H1 (cell line): Measurements from ENCODE around the gene SLC22A23. TPM values are rescaled to one million over a fixed set of nuclear protein-coding genes. Genes with fewer than 3 reads are reported as not detected.

Experiments
- CTCF ChIA-PET: fragments of 300-600 bp; sonication (Branson Sonifier 250); formaldehyde crosslinking; loops from one replicate; lab custom pipeline; 2021; ENCODE audit not compliant: partially characterized antibody; lab: Charles Lee
- POLR2A ChIA-PET: fragments of 300-600 bp; sonication (Branson Sonifier 250); formaldehyde crosslinking; loops from one replicate; lab custom pipeline; 2021; ENCODE audit warnings: inconsistent platforms; ENCODE audit not compliant: partially characterized antibody; lab: Charles Lee
- DNase-seq, 2 experiments: peaks; one replicate each; pipeline versions ENCODE4 v3.0.0 to v3.0.0-alpha.2; 2010 to 2022; ENCODE audit warnings: low spot score in 2 of 2, low read depth in 1 of 2, mixed read lengths in 1 of 2
- FAIRE-seq: peaks from 2 replicates; lab custom pipeline; 2011; peaks lifted over from hg19 to GRCh38; lab: Jason Lieb, UNC
- H2AFZ ChIP-seq: 2 replicates; pipeline ENCODE4 v1.8.1; 2012; ENCODE audit warnings: low read length, inconsistent platforms
- H2AK5ac ChIP-seq: 2 replicates; pipeline ENCODE4 v1.6.1; 2013; ENCODE audit warnings: low read depth, low read length
- H2BK120ac ChIP-seq: replicated peaks from 2 replicates; pipeline ENCODE3; 2013; ENCODE audit warnings: low read depth, low read length, inconsistent platforms
- H2BK12ac ChIP-seq: 2 replicates; pipeline ENCODE4 v1.6.1; 2013; ENCODE audit warnings: low read depth, low read length
- H2BK15ac ChIP-seq: 2 replicates; pipeline ENCODE4 v1.6.1; 2013; ENCODE audit warnings: low read length
- H2BK20ac ChIP-seq: 2 replicates; pipeline ENCODE4 v1.6.1; 2013; ENCODE audit warnings: low read length
- H2BK5ac ChIP-seq: 2 replicates; pipeline ENCODE4 v1.6.1; 2013; ENCODE audit warnings: low read depth, low read length
- H3K14ac ChIP-seq: 2 replicates; pipeline ENCODE4 v1.6.1; 2013; ENCODE audit warnings: inconsistent platforms; ENCODE audit not compliant: insufficient read length
- H3K18ac ChIP-seq: 2 replicates; pipeline ENCODE4 v1.6.1; 2013; ENCODE audit warnings: low read length; ENCODE audit errors: extremely low read depth
- H3K23ac ChIP-seq: 2 replicates; pipeline ENCODE4 v1.6.1; 2013; ENCODE audit warnings: inconsistent platforms; ENCODE audit not compliant: insufficient read length
- H3K23me2 ChIP-seq: 2 replicates; pipeline ENCODE4 v1.6.1; 2013; ENCODE audit warnings: low read depth, low read length
- H3K27ac ChIP-seq: 2 replicates; pipeline ENCODE4 v1.6.1; 2011; ENCODE audit warnings: low read depth, low read length, inconsistent platforms
- H3K27me3 ChIP-seq, 4 experiments: replicated peaks in 1 of 4; 1 replicate in 1 of 4; 2 replicates in 3 of 4; pipeline versions ENCODE4 v1.6.1 to v1.8.1; 2011 to 2013; ENCODE audit warnings: low read length in 3 of 4, mild to moderate bottlenecking in 3 of 4, inconsistent platforms in 2 of 4, mixed read lengths in 2 of 4, moderate library complexity in 1 of 4; ENCODE audit not compliant: control insufficient read depth in 3 of 4, insufficient read depth in 3 of 4; ENCODE audit errors: extremely low read depth in 1 of 4
- H3K36me3 ChIP-seq, 4 experiments: 2 replicates each; pipeline versions ENCODE4 v1.6.1 to v1.8.1; 2011 to 2013; ENCODE audit warnings: mild to moderate bottlenecking in 4 of 4, low read length in 3 of 4, moderate library complexity in 2 of 4, control low read depth in 1 of 4, inconsistent platforms in 1 of 4; ENCODE audit not compliant: insufficient read depth in 4 of 4, control insufficient read depth in 2 of 4
- H3K4ac ChIP-seq: replicated peaks from 2 replicates; pipeline ENCODE3; 2013; ENCODE audit warnings: low read length, low read depth, mixed read lengths, inconsistent platforms; ENCODE audit not compliant: insufficient read length
- H3K4me1 ChIP-seq, 4 experiments: replicated peaks in 1 of 4; 1 replicate in 1 of 4; 2 replicates in 3 of 4; pipeline versions ENCODE4 v1.6.1 to v1.8.1; 2011 to 2013; ENCODE audit warnings: low read length in 3 of 4, inconsistent platforms in 2 of 4, mixed read lengths in 1 of 4; ENCODE audit not compliant: insufficient read depth in 4 of 4, control insufficient read depth in 3 of 4
- H3K4me2 ChIP-seq, 2 experiments: 2 replicates each; pipeline versions ENCODE4 v1.6.1 to v1.8.1; 2011 to 2013; ENCODE audit warnings: low read depth in 2 of 2, low read length in 2 of 2, control low read depth in 1 of 2, inconsistent platforms in 1 of 2, mild to moderate bottlenecking in 1 of 2; ENCODE audit not compliant: insufficient read depth in 1 of 2
- H3K4me3 ChIP-seq, 4 experiments: fragments of 200-600, 300-600 bp in 1 of 4; sonication (generic), shearing (Covaris generic), sonication (Bioruptor Twin) in 1 of 4; 2 replicates each; pipeline versions ENCODE4 v1.5.1 to v1.8.1; 2011 to 2016; ENCODE audit warnings: low read length in 4 of 4, low read depth in 3 of 4, control low read depth in 2 of 4, inconsistent platforms in 2 of 4, mild to moderate bottlenecking in 2 of 4, mixed read lengths in 1 of 4, moderate library complexity in 1 of 4; ENCODE audit not compliant: insufficient read depth in 2 of 4; ENCODE audit errors: extremely low read depth in 1 of 4
- H3K56ac ChIP-seq: replicated peaks from 2 replicates; pipeline ENCODE3; 2013; ENCODE audit warnings: low read depth, mild to moderate bottlenecking, mixed read lengths, low read length, inconsistent platforms; ENCODE audit not compliant: insufficient read length
- H3K79me1 ChIP-seq: 2 replicates; pipeline ENCODE4 v1.6.1; 2013; ENCODE audit warnings: low read depth, low read length, control low read depth
- H3K79me2 ChIP-seq, 2 experiments: 2 replicates each; pipeline versions ENCODE4 v1.6.1 to v1.8.1; 2012 to 2013; ENCODE audit warnings: low read length in 2 of 2, mild to moderate bottlenecking in 2 of 2, inconsistent platforms in 1 of 2; ENCODE audit not compliant: insufficient read depth in 2 of 2, control insufficient read depth in 1 of 2
- H3K9ac ChIP-seq, 4 experiments: replicated peaks in 1 of 4; 1 replicate in 1 of 4; 2 replicates in 3 of 4; pipeline versions ENCODE4 v1.6.1 to v1.8.1; 2011 to 2013; ENCODE audit warnings: low read depth in 3 of 4, low read length in 3 of 4, control low read depth in 2 of 4, mild to moderate bottlenecking in 2 of 4, moderate library complexity in 2 of 4, inconsistent platforms in 1 of 4; ENCODE audit errors: extremely low read depth in 1 of 4
- H3K9me3 ChIP-seq, 2 experiments: 2 replicates each; pipeline versions ENCODE4 v1.6.1 to v1.8.1; 2012 to 2013; ENCODE audit warnings: mild to moderate bottlenecking in 2 of 2, moderate library complexity in 2 of 2, control low read depth in 1 of 2, inconsistent platforms in 1 of 2, low read depth in 1 of 2, low read length in 1 of 2, mixed read lengths in 1 of 2; ENCODE audit not compliant: insufficient read depth in 2 of 2
- H4K20me1 ChIP-seq, 2 experiments: replicated peaks in 1 of 2; 2 replicates each; pipeline versions ENCODE3 to v1.8.1; 2011 to 2013; ENCODE audit warnings: inconsistent platforms in 2 of 2, low read length in 2 of 2, mild to moderate bottlenecking in 1 of 2; ENCODE audit not compliant: insufficient read depth in 2 of 2, control insufficient read depth in 1 of 2
- H4K5ac ChIP-seq: 2 replicates; pipeline ENCODE4 v1.6.1; 2013; ENCODE audit warnings: low read length, low read depth, mixed read lengths, inconsistent platforms; ENCODE audit not compliant: insufficient read length
- H4K8ac ChIP-seq: 2 replicates; pipeline ENCODE4 v1.8.0; 2013; ENCODE audit warnings: mild to moderate bottlenecking, moderate library complexity, low read length, inconsistent platforms; ENCODE audit not compliant: insufficient read depth; ENCODE audit errors: extremely low read depth
- H4K91ac ChIP-seq: replicated peaks from 2 replicates; pipeline ENCODE3; 2013; ENCODE audit warnings: low read length, mixed read lengths, inconsistent platforms; ENCODE audit not compliant: insufficient read length
- CBX5 ChIP-seq: fragments of 300-800, 300-1000 bp; sonication (generic); IDR thresholded peaks from 2 replicates; pipeline ENCODE4 v1.7.1; 2016; ENCODE audit warnings: antibody characterized with exemption, low read length, low read depth
- FOSL1 ChIP-seq: IDR thresholded peaks from 2 replicates; pipeline ENCODE4 v1.6.1; 2011; ENCODE audit warnings: mild to moderate bottlenecking, low read depth, low read length, moderate library complexity; ENCODE audit not compliant: insufficient read depth
- HDAC6 ChIP-seq: IDR thresholded peaks from one replicate; pipeline ENCODE4 v1.7.1; 2012; ENCODE audit warnings: low read depth, mild to moderate bottlenecking, inconsistent platforms, low read length, moderate library complexity
- JUND ChIP-seq: IDR thresholded peaks from 2 replicates; pipeline ENCODE4 v1.6.1; 2011; ENCODE audit warnings: mild to moderate bottlenecking, improper control_type of control experiment, low read length
- KDM4A ChIP-seq: IDR thresholded peaks from one replicate; pipeline ENCODE4 v1.7.1; 2012; ENCODE audit warnings: low read depth, mild to moderate bottlenecking, moderate library complexity, low read length, inconsistent platforms; ENCODE audit not compliant: severe bottlenecking
- KDM5A ChIP-seq: fragments of 200-600 bp; IDR thresholded peaks from 2 replicates; pipeline ENCODE4 v1.7.1; 2012; ENCODE audit warnings: mild to moderate bottlenecking, low read length, inconsistent platforms, mixed read lengths
- NRF1 ChIP-seq: IDR thresholded peaks from 2 replicates; pipeline ENCODE4 v1.6.1; 2011; ENCODE audit warnings: mild to moderate bottlenecking, low read depth, low read length, improper control_type of control experiment
- POLR2A ChIP-seq, 2 experiments: IDR thresholded peaks; 1 replicate in 1 of 2; 2 replicates in 1 of 2; pipeline ENCODE4 v1.6.1; 2011; ENCODE audit warnings: low read depth in 2 of 2, low read length in 2 of 2, mild to moderate bottlenecking in 2 of 2; ENCODE audit errors: control extremely low read depth in 1 of 2
- SIRT6 ChIP-seq: IDR thresholded peaks from one replicate; pipeline ENCODE4 v1.7.1; 2012; ENCODE audit warnings: low read length, inconsistent platforms
- TAF1 ChIP-seq: IDR thresholded peaks from 2 replicates; pipeline ENCODE4 v1.6.1; 2011; ENCODE audit warnings: mild to moderate bottlenecking, low read depth, low read length
- WGBS, 2 experiments: shearing (Covaris generic) in 1 of 2; methylation state at CpG; one replicate each; pipeline versions ENCODE4 v1.1.6 to v1.1.7; 2013 to 2015; ENCODE audit warnings: low lambda C conversion rate in 2 of 2, mixed read lengths in 2 of 2, inconsistent platforms in 1 of 2, low coverage in 1 of 2, missing lambda C conversion rate in 1 of 2; ENCODE audit not compliant: insufficient replicate concordance in 2 of 2, insufficient coverage in 1 of 2, insufficient read length in 1 of 2; ENCODE audit errors: extremely low coverage in 1 of 2, missing lambda C conversion rate in 1 of 2; 5-methylcytosine and 5-hydroxymethylcytosine counted together
- polyA plus RNA-seq, 7 experiments: library from polyadenylated mRNA; depleted of rRNA in 3 of 7; stranded (reverse) in 5 of 7; unstranded in 2 of 7; fragments of >200 nt in 5 of 7; fragments of 200-250 nt in 2 of 7; gene quantifications; 1 replicate in 5 of 7; 2 replicates in 1 of 7; 4 replicates in 1 of 7; pipeline versions ENCODE4 v1.2.1 to v1.2.3, GENCODE V29; 2011 to 2013; ENCODE audit warnings: missing spikeins in 2 of 7, mixed read lengths in 2 of 7
- total RNA-seq: library from RNA; stranded (reverse); fragmentation: NEBNext Ultra II Directional; extraction: Animal tissue kit (Norgen Biotek cat#: 25700); gene quantifications from 2 replicates; pipeline ENCODE4 v1.2.1, GENCODE V29; 2021
- TF ChIP-seq, protein P1 (sequence below), 3 experiments: IDR thresholded peaks; 1 replicate in 2 of 3; 2 replicates in 1 of 3; pipeline versions ENCODE4 v1.5.1 to v1.6.1; 2011; ENCODE audit warnings: low read length in 3 of 3, mild to moderate bottlenecking in 3 of 3, inconsistent platforms in 2 of 3, low read depth in 1 of 3, moderate library complexity in 1 of 3; ENCODE audit not compliant: insufficient read depth in 1 of 3; ENCODE audit errors: control extremely low read depth in 1 of 3

Gene SLC22A23
- total and polyA plus RNA-seq, 2 of the 8 experiments (the other 6 are each of a cell fraction or from before 2014, with no cell fraction given): 9.9 to 38.4 TPM

DNA sequence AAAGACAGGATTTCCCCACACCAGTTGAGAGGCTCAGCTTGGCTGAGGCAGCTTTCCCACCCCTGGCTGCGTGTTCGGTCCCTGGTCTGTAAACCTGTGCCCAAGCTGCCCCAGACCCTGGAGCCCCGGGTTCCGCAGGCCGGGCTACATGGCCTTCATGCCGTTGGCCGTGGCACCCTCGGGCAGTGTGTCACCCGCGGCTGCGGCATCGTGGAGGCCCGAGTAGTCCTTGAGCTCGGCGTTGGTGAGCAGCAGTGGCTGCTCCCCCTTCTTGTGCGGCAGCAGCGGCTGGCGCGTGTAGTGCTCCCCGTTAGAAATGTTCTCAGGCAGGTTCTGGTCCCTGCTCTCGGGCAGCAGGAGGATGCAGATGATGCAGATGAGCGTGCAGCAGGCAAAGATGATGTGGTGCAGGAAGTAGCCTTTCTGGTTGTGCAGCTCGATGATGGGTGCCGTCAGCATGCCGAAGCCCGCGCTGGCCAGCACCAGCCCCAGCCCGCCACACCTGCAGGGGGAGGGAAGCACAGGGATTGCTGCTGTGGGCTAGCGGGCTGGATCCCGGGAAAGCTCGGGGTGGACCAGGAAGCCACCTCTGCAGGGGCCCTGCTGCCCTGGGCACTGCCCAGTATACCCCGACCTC lies 183.8 kb downstream of the SLC22A23 start:
- H4K20me1 ChIP-seq: peaks cover 4 to 21% of the 10 kb centered on the region in 2 experiments
- no peak overlapping the region for H2BK15ac ChIP-seq
- 95% methylated on average over 31 of the region's 32 CpGs; no CpG with 5 or more reads in 1 of the 2 experiments for WGBS, 2 experiments
- H3K27ac ChIP-seq: no peak overlapping the region
- FAIRE-seq (no peak), DNase-seq (no peak)
- no peak overlapping the region for H2BK5ac ChIP-seq
- H3K4ac ChIP-seq: no peak overlapping the region
- no peak overlapping the region for H4K5ac ChIP-seq
- H3K27me3 ChIP-seq: no peaks in the 10 kb centered on the region
- H3K4me1 ChIP-seq: no peaks in the 10 kb centered on the region; a peak in 1 of 7 replicates
- peaks cover 0 to 6% of the 10 kb centered on the region in 2 experiments; a peak in 1 of 4 replicates for H3K79me2 ChIP-seq
- no peaks in the 10 kb centered on the region for H3K9me3 ChIP-seq
- no peak overlapping the region for H4K91ac ChIP-seq
- no peak overlapping the region for H3K4me3 ChIP-seq
- H3K9ac ChIP-seq: no peak overlapping the region
- peaks cover 8% of the 10 kb centered on the region for H3K79me1 ChIP-seq
- H3K36me3 ChIP-seq: peaks cover 2 to 47% (median 17%) of the 10 kb centered on the region in 4 experiments; a peak in 5 of 8 replicates
- no peak overlapping the region for H3K18ac ChIP-seq
- H2BK20ac ChIP-seq: no peak overlapping the region
- H2BK120ac ChIP-seq: no peak overlapping the region
- no peak overlapping the region for H2AK5ac ChIP-seq
- H3K4me2 ChIP-seq: no peak overlapping the region
- no peak overlapping the region for H2AFZ ChIP-seq
- no peak overlapping the region for H3K14ac ChIP-seq
- no peak overlapping the region for H4K8ac ChIP-seq
- ChIA-PET CTCF (interaction anchor here (0.6 to 2.2 kb wide), 10 partner anchors 9 to 763 kb away, joined by 3 to 11 read pairs (median 3); no protein-coding TSS in a partner anchor), POLR2A (interaction anchor here (0.9 to 1.8 kb wide), 3 partner anchors 11 to 24 kb away, joined by 3 to 14 read pairs (median 4); no protein-coding TSS in a partner anchor)
- no peak overlapping the region for H3K23ac ChIP-seq
- H3K56ac ChIP-seq: no peak overlapping the region
- H3K23me2 ChIP-seq: no peaks in the 10 kb centered on the region
- no peak overlapping the region for H2BK12ac ChIP-seq
- TF ChIP-seq JUND (no peak), TAF1 (no peak), SIRT6 (no peak), KDM4A (no peak), NRF1 (no peak), KDM5A (no peak), FOSL1 (no peak), HDAC6 (no peak), CBX5 (no peak), POLR2A (IDR thresholded peaks at IDR 0.05; ENCODE audit: control extremely low read depth in 1 of 2, low read depth in 2 of 2, low read length in 2 of 2) (no peak)
- TF ChIP-seq, protein P1, sequence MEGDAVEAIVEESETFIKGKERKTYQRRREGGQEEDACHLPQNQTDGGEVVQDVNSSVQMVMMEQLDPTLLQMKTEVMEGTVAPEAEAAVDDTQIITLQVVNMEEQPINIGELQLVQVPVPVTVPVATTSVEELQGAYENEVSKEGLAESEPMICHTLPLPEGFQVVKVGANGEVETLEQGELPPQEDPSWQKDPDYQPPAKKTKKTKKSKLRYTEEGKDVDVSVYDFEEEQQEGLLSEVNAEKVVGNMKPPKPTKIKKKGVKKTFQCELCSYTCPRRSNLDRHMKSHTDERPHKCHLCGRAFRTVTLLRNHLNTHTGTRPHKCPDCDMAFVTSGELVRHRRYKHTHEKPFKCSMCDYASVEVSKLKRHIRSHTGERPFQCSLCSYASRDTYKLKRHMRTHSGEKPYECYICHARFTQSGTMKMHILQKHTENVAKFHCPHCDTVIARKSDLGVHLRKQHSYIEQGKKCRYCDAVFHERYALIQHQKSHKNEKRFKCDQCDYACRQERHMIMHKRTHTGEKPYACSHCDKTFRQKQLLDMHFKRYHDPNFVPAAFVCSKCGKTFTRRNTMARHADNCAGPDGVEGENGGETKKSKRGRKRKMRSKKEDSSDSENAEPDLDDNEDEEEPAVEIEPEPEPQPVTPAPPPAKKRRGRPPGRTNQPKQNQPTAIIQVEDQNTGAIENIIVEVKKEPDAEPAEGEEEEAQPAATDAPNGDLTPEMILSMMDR (IDR thresholded peaks at IDR 0.05; ENCODE audit: control extremely low read depth in 1 of 3, insufficient read depth in 1 of 3, low read depth in 1 of 3, low read length in 3 of 3): no peak
